Measurements from ENCODE around the gene PKDCC. TPM values are rescaled to one million over a fixed set of nuclear protein-coding genes. Genes with fewer than 3 reads are reported as not detected.

PKDCC gene
- total and polyA plus RNA-seq, 2 of the 8 experiments (the other 6 are each of a cell fraction or from before 2014, with no cell fraction given) = 49.9 to 80.1 TPM

Other genes starting within 250 kb of the PKDCC start
- 99.4 and 104 TPM in 2 replicates for gene EML4, start 121.3 kb downstream of the PKDCC start, total RNA-seq (2021; fragmentation: NEBNext Ultra II Directional; extraction: Animal tissue kit (Norgen Biotek cat#: 25700))
- gene EML4, start 121.3 kb downstream of the PKDCC start, polyA plus RNA-seq (2011; rRNA removed) = 32.5 and 50.1 TPM in 2 replicates